GM23248 (cell line): ENCODE data around the gene FETUB.

Experiments
- EZH2 ChIP-seq: fragments of 200-600 bp; sonication (generic); IDR thresholded peaks from 2 replicates; pipeline ENCODE4 v1.6.1; 2018; ENCODE audit warnings: antibody characterized with exemption, mild to moderate bottlenecking; ENCODE audit not compliant: insufficient read depth, poor library complexity, severe bottlenecking
- EZH2phosphoT487 ChIP-seq: fragments of 200-600 bp; sonication (generic); IDR thresholded peaks from 2 replicates; pipeline ENCODE4 v1.6.1; 2018; ENCODE audit warnings: antibody characterized with exemption, moderate library complexity, mild to moderate bottlenecking, low read depth; ENCODE audit not compliant: insufficient read depth

- TF ChIP-seq EZH2phosphoT487 (no peak), EZH2 (no peak)
These were observed 21.8 kb upstream of the FETUB start for GRCh38 chr3:186618318-186618938.
